ENCODE measurements around the gene CBARP. TPM values are rescaled to one million over a fixed set of nuclear protein-coding genes. Genes with fewer than 3 reads are reported as not detected.

Gene CBARP
- total and polyA plus RNA-seq, 4 donors, result 0.05 to 0.25 (median 0.06) TPM; not detected in 1

DNA sequence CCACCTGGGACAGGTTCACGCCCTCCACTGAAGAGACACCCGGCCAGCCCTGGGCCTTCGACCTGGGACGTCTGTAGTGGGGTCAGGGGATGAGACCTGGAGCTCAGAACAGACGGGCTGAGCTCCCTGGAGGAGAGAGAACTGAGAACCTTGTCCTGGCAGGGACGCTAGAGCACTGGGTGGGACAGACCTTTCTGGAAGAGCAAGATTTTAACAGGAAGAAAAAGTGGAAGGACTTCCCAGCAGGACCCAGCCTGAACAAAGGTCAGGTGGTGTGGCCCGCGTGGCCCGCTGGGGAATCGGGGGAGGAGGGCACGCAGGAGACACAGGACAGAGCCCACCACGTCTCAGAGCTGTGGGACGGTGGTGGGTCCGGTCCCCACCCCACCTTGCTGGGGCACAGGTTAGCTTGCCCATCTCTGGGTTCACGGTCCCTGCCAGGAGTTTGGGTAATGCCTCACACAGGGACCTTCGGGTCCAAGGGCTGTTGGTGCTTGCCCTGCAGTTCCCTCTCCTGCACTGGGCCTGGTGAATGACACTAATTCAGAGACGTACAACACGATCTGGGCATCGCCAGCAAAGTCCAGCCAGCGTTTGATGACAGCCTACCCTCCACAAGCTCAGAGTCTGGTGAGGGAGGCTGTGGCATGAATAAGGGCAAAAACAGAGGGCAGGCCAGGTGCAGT is 46.6 kb upstream of the CBARP start (continued):
- TF ChIP-seq, protein P1, sequence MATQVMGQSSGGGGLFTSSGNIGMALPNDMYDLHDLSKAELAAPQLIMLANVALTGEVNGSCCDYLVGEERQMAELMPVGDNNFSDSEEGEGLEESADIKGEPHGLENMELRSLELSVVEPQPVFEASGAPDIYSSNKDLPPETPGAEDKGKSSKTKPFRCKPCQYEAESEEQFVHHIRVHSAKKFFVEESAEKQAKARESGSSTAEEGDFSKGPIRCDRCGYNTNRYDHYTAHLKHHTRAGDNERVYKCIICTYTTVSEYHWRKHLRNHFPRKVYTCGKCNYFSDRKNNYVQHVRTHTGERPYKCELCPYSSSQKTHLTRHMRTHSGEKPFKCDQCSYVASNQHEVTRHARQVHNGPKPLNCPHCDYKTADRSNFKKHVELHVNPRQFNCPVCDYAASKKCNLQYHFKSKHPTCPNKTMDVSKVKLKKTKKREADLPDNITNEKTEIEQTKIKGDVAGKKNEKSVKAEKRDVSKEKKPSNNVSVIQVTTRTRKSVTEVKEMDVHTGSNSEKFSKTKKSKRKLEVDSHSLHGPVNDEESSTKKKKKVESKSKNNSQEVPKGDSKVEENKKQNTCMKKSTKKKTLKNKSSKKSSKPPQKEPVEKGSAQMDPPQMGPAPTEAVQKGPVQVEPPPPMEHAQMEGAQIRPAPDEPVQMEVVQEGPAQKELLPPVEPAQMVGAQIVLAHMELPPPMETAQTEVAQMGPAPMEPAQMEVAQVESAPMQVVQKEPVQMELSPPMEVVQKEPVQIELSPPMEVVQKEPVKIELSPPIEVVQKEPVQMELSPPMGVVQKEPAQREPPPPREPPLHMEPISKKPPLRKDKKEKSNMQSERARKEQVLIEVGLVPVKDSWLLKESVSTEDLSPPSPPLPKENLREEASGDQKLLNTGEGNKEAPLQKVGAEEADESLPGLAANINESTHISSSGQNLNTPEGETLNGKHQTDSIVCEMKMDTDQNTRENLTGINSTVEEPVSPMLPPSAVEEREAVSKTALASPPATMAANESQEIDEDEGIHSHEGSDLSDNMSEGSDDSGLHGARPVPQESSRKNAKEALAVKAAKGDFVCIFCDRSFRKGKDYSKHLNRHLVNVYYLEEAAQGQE (IDR thresholded peaks at IDR 0.05), result peak; percentile 11

DNA sequence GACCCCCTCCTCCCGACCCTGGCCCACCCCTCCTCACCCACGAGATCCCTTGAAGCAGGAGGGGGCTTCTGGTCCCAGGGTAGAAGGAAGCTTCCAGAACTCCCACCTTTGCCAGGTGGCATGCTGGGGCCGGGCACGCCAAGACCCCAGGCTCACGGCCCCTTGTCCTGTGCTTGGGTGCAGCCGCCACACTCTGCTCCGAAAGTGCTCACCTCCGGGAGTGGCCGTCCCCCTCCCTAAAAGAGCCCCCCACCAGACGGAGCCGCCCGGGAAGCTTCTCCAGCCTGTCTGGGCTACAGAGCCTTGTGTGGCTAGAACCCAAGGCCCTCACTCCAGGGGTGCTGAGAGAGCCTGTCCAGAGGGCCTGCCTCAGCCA is 46.1 kb upstream of the CBARP start:
- TF ChIP-seq, protein P2, sequence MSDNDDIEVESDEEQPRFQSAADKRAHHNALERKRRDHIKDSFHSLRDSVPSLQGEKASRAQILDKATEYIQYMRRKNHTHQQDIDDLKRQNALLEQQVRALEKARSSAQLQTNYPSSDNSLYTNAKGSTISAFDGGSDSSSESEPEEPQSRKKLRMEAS (IDR thresholded peaks at IDR 0.05), result no peak
- no peak for TF ChIP-seq FOXA1 (IDR thresholded peaks at IDR 0.05)
- H3K27me3 ChIP-seq (ENCODE audit: control insufficient read depth in 4 of 4, insufficient read depth in 4 of 4, low read length in 3 of 4), result no peaks in the 10 kb centered on the region
- peak overlapping the region; percentile 27 to 55 (median 54) for H3K4me3 ChIP-seq (ENCODE audit: low read depth in 1 of 3, low read length in 3 of 3)
- H3K9ac ChIP-seq (ENCODE audit: low read depth in 1 of 2, low read length in 2 of 2), result no peak overlapping the region
- no peaks in the 10 kb centered on the region for H3K9me3 ChIP-seq (ENCODE audit: control insufficient read depth in 4 of 4, low read length in 3 of 4)
- peak overlapping the region; percentile 82 to 90 for H3K27ac ChIP-seq (ENCODE audit: low read depth in 1 of 2, low read length in 2 of 2)
- no peak for DNase-seq (ENCODE audit: low spot score)
- peaks cover 0 to 4% (median 3%) of the 10 kb centered on the region in 4 donors for H3K36me3 ChIP-seq (ENCODE audit: control insufficient read depth in 4 of 4, insufficient read depth in 3 of 4, low read depth in 1 of 4, low read length in 3 of 4)
- H3K4me1 ChIP-seq (ENCODE audit: control insufficient read depth in 4 of 4, insufficient read depth in 4 of 4, low read length in 3 of 4), result peaks cover 15 to 57% (median 37%) of the 10 kb centered on the region in 4 donors
- 71% methylated on average over 12 of the region's 12 CpGs for WGBS

DNA sequence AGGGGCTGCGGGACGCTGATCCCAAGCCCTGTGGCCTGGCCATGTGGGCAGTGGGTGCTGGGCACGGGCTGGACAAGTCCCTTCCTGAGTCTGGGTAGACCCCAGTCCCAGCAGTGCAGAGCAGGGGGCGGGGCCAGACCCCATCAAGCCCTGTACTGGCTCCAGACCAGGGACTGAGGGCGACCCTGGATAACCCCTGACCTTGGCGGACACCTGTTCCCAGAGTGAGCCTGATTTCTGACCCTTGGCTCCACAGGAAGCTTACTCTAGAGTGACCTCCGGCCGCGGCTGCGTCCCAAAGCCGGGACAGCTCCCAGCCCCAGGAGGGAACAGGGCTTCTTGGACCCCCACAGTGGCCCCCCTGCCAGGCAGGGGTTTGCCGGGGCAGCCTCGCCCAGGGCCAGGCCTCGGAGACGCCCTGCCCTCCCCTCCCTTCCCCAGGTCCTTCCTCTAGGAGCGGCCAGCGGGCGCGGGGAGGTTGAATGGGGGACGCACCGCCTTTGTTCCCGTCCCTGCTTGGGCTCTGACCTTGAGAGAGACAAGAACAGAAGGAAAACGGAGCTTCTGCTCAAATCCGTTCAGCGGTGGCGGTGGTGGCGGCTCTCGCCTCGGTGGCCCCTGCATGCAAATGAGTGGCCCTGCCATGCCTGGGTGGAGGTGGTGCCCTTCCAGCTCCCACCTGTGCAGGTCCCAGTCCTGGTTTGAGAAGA is 45.6 kb upstream of the CBARP start:
- H3K4me1 ChIP-seq (ENCODE audit: control insufficient read depth in 4 of 4, insufficient read depth in 4 of 4, low read length in 3 of 4), result peaks cover 15 to 51% (median 35%) of the 10 kb centered on the region in 4 donors
- 23% methylated on average over 29 of the region's 29 CpGs for WGBS
- H3K9ac ChIP-seq (ENCODE audit: low read depth in 1 of 2, low read length in 2 of 2), result peak overlapping the region in 1 of 2 donors; percentile 30
- H3K36me3 ChIP-seq (ENCODE audit: control insufficient read depth in 4 of 4, insufficient read depth in 3 of 4, low read depth in 1 of 4, low read length in 3 of 4), result peaks cover 0 to 5% (median 4%) of the 10 kb centered on the region in 4 donors
- no peaks in the 10 kb centered on the region for H3K27me3 ChIP-seq (ENCODE audit: control insufficient read depth in 4 of 4, insufficient read depth in 4 of 4, low read length in 3 of 4)
- no peak for DNase-seq (ENCODE audit: low spot score)
- no peaks in the 10 kb centered on the region for H3K9me3 ChIP-seq (ENCODE audit: control insufficient read depth in 4 of 4, low read length in 3 of 4)
- H3K27ac ChIP-seq (ENCODE audit: low read depth in 1 of 2, low read length in 2 of 2), result peak overlapping the region; percentile 82 to 90
- H3K4me3 ChIP-seq (ENCODE audit: low read depth in 1 of 3, low read length in 3 of 3), result peak overlapping the region; percentile 27 to 55 (median 54)
- TF ChIP-seq, protein P3, sequence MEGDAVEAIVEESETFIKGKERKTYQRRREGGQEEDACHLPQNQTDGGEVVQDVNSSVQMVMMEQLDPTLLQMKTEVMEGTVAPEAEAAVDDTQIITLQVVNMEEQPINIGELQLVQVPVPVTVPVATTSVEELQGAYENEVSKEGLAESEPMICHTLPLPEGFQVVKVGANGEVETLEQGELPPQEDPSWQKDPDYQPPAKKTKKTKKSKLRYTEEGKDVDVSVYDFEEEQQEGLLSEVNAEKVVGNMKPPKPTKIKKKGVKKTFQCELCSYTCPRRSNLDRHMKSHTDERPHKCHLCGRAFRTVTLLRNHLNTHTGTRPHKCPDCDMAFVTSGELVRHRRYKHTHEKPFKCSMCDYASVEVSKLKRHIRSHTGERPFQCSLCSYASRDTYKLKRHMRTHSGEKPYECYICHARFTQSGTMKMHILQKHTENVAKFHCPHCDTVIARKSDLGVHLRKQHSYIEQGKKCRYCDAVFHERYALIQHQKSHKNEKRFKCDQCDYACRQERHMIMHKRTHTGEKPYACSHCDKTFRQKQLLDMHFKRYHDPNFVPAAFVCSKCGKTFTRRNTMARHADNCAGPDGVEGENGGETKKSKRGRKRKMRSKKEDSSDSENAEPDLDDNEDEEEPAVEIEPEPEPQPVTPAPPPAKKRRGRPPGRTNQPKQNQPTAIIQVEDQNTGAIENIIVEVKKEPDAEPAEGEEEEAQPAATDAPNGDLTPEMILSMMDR (IDR thresholded peaks at IDR 0.05; ENCODE audit: low read depth, low read length, missing input control), result no peak
- TF ChIP-seq NR2F2 (IDR thresholded peaks at IDR 0.05) (peak; percentile 90), TAF1 (conservative IDR thresholded peaks at IDR 0.05) (no peak), EGR1 (IDR thresholded peaks at IDR 0.05; ENCODE audit: low read depth in 2 of 2) (peak in 1 of 2 donors; percentile 50), HNF4G (IDR thresholded peaks at IDR 0.05) (peak; percentile 73), GABPA (IDR thresholded peaks at IDR 0.05 in 1 of 2, conservative IDR thresholded peaks at IDR 0.05 in 1 of 2) (no peak), YY1 (IDR thresholded peaks at IDR 0.05) (peak; percentile 43), RXRA (IDR thresholded peaks at IDR 0.05) (peak; percentile 97 to 98), RAD21 (IDR thresholded peaks at IDR 0.05) (peak in 1 of 2 donors; percentile 27), SP1 (IDR thresholded peaks at IDR 0.05) (peak; percentile 67), FOXA1 (IDR thresholded peaks at IDR 0.05) (no peak), HNF4A (conservative IDR thresholded peaks at IDR 0.05) (peak; percentile 91 to 92)
- TF ChIP-seq, protein P4, sequence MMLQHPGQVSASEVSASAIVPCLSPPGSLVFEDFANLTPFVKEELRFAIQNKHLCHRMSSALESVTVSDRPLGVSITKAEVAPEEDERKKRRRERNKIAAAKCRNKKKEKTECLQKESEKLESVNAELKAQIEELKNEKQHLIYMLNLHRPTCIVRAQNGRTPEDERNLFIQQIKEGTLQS (IDR thresholded peaks at IDR 0.05), result no peak
- TF ChIP-seq, protein P5, sequence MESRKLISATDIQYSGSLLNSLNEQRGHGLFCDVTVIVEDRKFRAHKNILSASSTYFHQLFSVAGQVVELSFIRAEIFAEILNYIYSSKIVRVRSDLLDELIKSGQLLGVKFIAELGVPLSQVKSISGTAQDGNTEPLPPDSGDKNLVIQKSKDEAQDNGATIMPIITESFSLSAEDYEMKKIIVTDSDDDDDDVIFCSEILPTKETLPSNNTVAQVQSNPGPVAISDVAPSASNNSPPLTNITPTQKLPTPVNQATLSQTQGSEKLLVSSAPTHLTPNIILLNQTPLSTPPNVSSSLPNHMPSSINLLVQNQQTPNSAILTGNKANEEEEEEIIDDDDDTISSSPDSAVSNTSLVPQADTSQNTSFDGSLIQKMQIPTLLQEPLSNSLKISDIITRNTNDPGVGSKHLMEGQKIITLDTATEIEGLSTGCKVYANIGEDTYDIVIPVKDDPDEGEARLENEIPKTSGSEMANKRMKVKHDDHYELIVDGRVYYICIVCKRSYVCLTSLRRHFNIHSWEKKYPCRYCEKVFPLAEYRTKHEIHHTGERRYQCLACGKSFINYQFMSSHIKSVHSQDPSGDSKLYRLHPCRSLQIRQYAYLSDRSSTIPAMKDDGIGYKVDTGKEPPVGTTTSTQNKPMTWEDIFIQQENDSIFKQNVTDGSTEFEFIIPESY (IDR thresholded peaks at IDR 0.05), result no peak
- TF ChIP-seq, protein P1 (IDR thresholded peaks at IDR 0.05), result no peak
- TF ChIP-seq, protein P2 (IDR thresholded peaks at IDR 0.05), result no peak

Measured in liver (tissue), 9 donors.